PC-3 (cell line): ENCODE data around the gene RNF19B. TPM values are rescaled to one million over a fixed set of nuclear protein-coding genes. Genes with fewer than 3 reads are reported as not detected.

Experiments used
- ATAC-seq: fragments of 200-7000 bp; cut with Tn5 transposase; 2 replicates; pipeline ENCODE4 v1.9.1; 2020; ENCODE audit warnings: mild to moderate bottlenecking, moderate library complexity
- BruUV-seq: library from RNA; stranded (reverse); fragments of 400-500 nt; replicated peaks from 2 replicates; lab custom pipeline; 2021; lab: Mats Ljungman, UMichigan
- CTCF ChIA-PET: fragments of 300-600 bp; sonication (Branson Sonifier 250); formaldehyde crosslinking; loops from one replicate; lab custom pipeline; 2022; ENCODE audit warnings: antibody characterized with exemption; lab: Charles Lee
- POLR2A ChIA-PET: fragments of 300-600 bp; sonication (Branson Sonifier 250); formaldehyde crosslinking; loops from one replicate; lab custom pipeline; 2022; ENCODE audit warnings: antibody characterized with exemption; ENCODE audit not compliant: unreplicated experiment; lab: Charles Lee
- DNase-seq: peaks from one replicate; pipeline ENCODE4 v3.0.0-alpha.2; 2015
- H2AFZ ChIP-seq: fragments of 300-600 bp; sonication (generic); 2 replicates; pipeline ENCODE4 v1.6.0; 2016; ENCODE audit warnings: antibody characterized with exemption, low read length
- H3F3A ChIP-seq: fragments of 300-600 bp; sonication (generic); one replicate; pipeline ENCODE4 v1.6.0; 2017; ENCODE audit warnings: antibody characterized with exemption, low read length, control low read depth, mild to moderate bottlenecking; ENCODE audit not compliant: unreplicated experiment
- H3K27ac ChIP-seq: fragments of 300-600 bp; sonication (generic); 2 replicates; pipeline ENCODE4 v1.5.1; 2016; ENCODE audit warnings: mild to moderate bottlenecking, low read length
- H3K27me3 ChIP-seq: fragments of 300-600 bp; sonication (generic); 2 replicates; pipeline ENCODE4 v1.6.1; 2016; ENCODE audit warnings: low read length, mixed read lengths
- H3K36me3 ChIP-seq: fragments of 300-600 bp; sonication (generic); 2 replicates; pipeline ENCODE4 v1.6.1; 2016; ENCODE audit warnings: low read depth, mixed run types, low read length, mixed read lengths
- H3K4me1 ChIP-seq: fragments of 300-600 bp; sonication (generic); 2 replicates; pipeline ENCODE4 v1.5.1; 2016; ENCODE audit warnings: low read length; ENCODE audit not compliant: insufficient read depth
- H3K4me2 ChIP-seq: fragments of 300-600 bp; sonication (generic); 2 replicates; pipeline ENCODE4 v1.6.0; 2016; ENCODE audit warnings: low read length
- H3K4me3 ChIP-seq: fragments of 300-600 bp; sonication (generic); 2 replicates; pipeline ENCODE4 v1.5.1; 2016; ENCODE audit warnings: mild to moderate bottlenecking, low read length, mixed read lengths
- H3K79me2 ChIP-seq: fragments of 300-600 bp; sonication (generic); 2 replicates; pipeline ENCODE4 v1.6.1; 2017; ENCODE audit warnings: low read length, mixed read lengths
- H3K9ac ChIP-seq: fragments of 300-600 bp; sonication (generic); 2 replicates; pipeline ENCODE4 v1.6.0; 2016; ENCODE audit warnings: mild to moderate bottlenecking, low read length
- H3K9me2 ChIP-seq: fragments of 300-600 bp; sonication (generic); replicated peaks from 2 replicates; pipeline ENCODE4 v1.6.1; 2016; ENCODE audit warnings: mixed run types, low read length, mixed read lengths
- H3K9me3 ChIP-seq: fragments of 300-600 bp; sonication (generic); 2 replicates; pipeline ENCODE4 v1.6.1; 2016; ENCODE audit warnings: low read length, mixed read lengths
- H4K20me1 ChIP-seq: fragments of 300-600 bp; sonication (generic); 2 replicates; pipeline ENCODE4 v1.6.1; 2016; ENCODE audit warnings: low read length, mixed read lengths
- CTCF ChIP-seq: fragments of 300-600 bp; sonication (generic); conservative IDR thresholded peaks from 2 replicates; pipeline ENCODE4 v1.5.1; 2017; ENCODE audit warnings: antibody characterized with exemption, low read depth, mild to moderate bottlenecking, low read length
- EZH2 ChIP-seq: fragments of 300-600 bp; sonication (generic); IDR thresholded peaks from one replicate; pipeline ENCODE4 v1.6.1; 2017; ENCODE audit warnings: antibody characterized with exemption, mild to moderate bottlenecking, low read length; ENCODE audit not compliant: unreplicated experiment
- EZH2phosphoT487 ChIP-seq: fragments of 300-600 bp; sonication (generic); IDR thresholded peaks from 2 replicates; pipeline ENCODE4 v1.6.1; 2018; ENCODE audit warnings: mild to moderate bottlenecking, antibody characterized with exemption, low read length, borderline replicate concordance
- intact Hi-C: fragments of 100-400 bp; cut with micrococcal nuclease; formaldehyde crosslinking; loops from 2 replicates; pipeline ENCODE4 v1.9.0; 2023
- total RNA-seq: library from RNA; depleted of rRNA; stranded (reverse); fragments of >200 nt; gene quantifications from 2 replicates; pipeline ENCODE4 v1.2.3, GENCODE V29; 2014

The RNF19B gene
- total RNA-seq, 1 experiment from 2014 or later, result 17.9 TPM

GRCh38 chr1:32954168-32954567, 10.4 kb downstream of the RNF19B start:
- intact Hi-C loops, result loop anchor here (1.0 kb wide), 1 partner anchor 8 kb away; no protein-coding TSS in a partner anchor
- H3K4me1 ChIP-seq, result peaks cover 31% of the 10 kb centered on the region
- no peak overlapping the region for H2AFZ ChIP-seq
- ATAC-seq (peak; percentile 74), DNase-seq (peak; percentile 95)
- H3K9me3 ChIP-seq, result no peaks in the 10 kb centered on the region
- H3K4me2 ChIP-seq, result peak overlapping the region; percentile 40
- H3K9me2 ChIP-seq, result no peaks in the 10 kb centered on the region
- H3K27ac ChIP-seq, result peak overlapping the region; percentile 93
- no peak overlapping the region for H3K4me3 ChIP-seq
- POLR2A ChIA-PET, result interaction anchor here (0.6 to 1.0 kb wide), 4 partner anchors 11 to 38 kb away, joined by 3 to 4 read pairs (median 3); partner anchors contain the start of gene RNF19B
- TF ChIP-seq EZH2 (no peak), CTCF (no peak), EZH2phosphoT487 (no peak)
- CTCF ChIA-PET, result interaction anchor here (0.7 to 1.8 kb wide), 7 partner anchors 14 to 102 kb away, joined by 3 to 6 read pairs (median 3); no protein-coding TSS in a partner anchor
- H3K9ac ChIP-seq, result peak overlapping the region; percentile 66
- no peaks in the 10 kb centered on the region for H3K27me3 ChIP-seq
- H4K20me1 ChIP-seq, result 0 out of 2 replicates have a peak, but pooled peaks cover 3% of the 10 kb centered on the region
- H3F3A ChIP-seq, result peaks cover 11% of the 10 kb centered on the region
- no peaks in the 10 kb centered on the region for H3K36me3 ChIP-seq
- no TSS peak for BruUV-seq
- peaks cover 74% of the 10 kb centered on the region for H3K79me2 ChIP-seq

GRCh38 chr1:32953495-32953894, 11.1 kb downstream of the RNF19B start:
- BruUV-seq, result no TSS peak
- H3F3A ChIP-seq, result peaks cover 11% of the 10 kb centered on the region
- DNase-seq, result peak; percentile 91
- H3K4me2 ChIP-seq, result peak overlapping the region; percentile 63
- ChIA-PET POLR2A (interaction anchor here (0.6 to 0.9 kb wide), 4 partner anchors 11 to 136 kb away, joined by 4 to 11 read pairs (median 4); partner anchors contain the start of gene RNF19B), CTCF (interaction anchor here (0.6 to 1.3 kb wide), 8 partner anchors 12 to 102 kb away, joined by 3 to 7 read pairs (median 5); no protein-coding TSS in a partner anchor)
- peak overlapping the region; percentile 93 for H3K27ac ChIP-seq
- ATAC-seq, result peak; percentile 86
- peaks cover 67% of the 10 kb centered on the region for H3K79me2 ChIP-seq
- H3K9ac ChIP-seq, result peak overlapping the region; percentile 66
- peaks cover 38% of the 10 kb centered on the region for H3K4me1 ChIP-seq
- H4K20me1 ChIP-seq, result 0 out of 2 replicates have a peak, but pooled peaks cover 3% of the 10 kb centered on the region
- intact Hi-C loops, result loop anchor here (1.0 to 2.0 kb wide), 4 partner anchors 15 to 97 kb away; no protein-coding TSS in a partner anchor
- no peaks in the 10 kb centered on the region for H3K36me3 ChIP-seq
- H3K9me3 ChIP-seq, result no peaks in the 10 kb centered on the region
- H3K4me3 ChIP-seq, result peak overlapping the region; percentile 3; the same call in 1 of the 2 replicates
- no peak overlapping the region for H2AFZ ChIP-seq
- no peaks in the 10 kb centered on the region for H3K27me3 ChIP-seq
- TF ChIP-seq EZH2 (no peak), CTCF (no peak)
- no peaks in the 10 kb centered on the region for H3K9me2 ChIP-seq

- ChIA-PET POLR2A (interaction anchor here (0.5 kb wide), 2 partner anchors 14 to 35 kb away, joined by 3 to 7 read pairs; no protein-coding TSS in a partner anchor), CTCF (no interaction called here)
Observed at GRCh38 chr1:32949519-32949918, 15.1 kb downstream of the RNF19B start.

More at GRCh38 chr1:32949519-32949918, 15.1 kb downstream of the RNF19B start:
- TF ChIP-seq EZH2phosphoT487, result no peak
- TF ChIP-seq EZH2, result no peak
- no peaks in the 10 kb centered on the region for H3K9me2 ChIP-seq
- intact Hi-C loops, result loop anchor here (2.0 kb wide), 1 partner anchor 13 kb away; no protein-coding TSS in a partner anchor
- H3K9me3 ChIP-seq, result no peaks in the 10 kb centered on the region
- H2AFZ ChIP-seq, result no peak overlapping the region
- H4K20me1 ChIP-seq, result no peaks in the 10 kb centered on the region
- H3K4me3 ChIP-seq, result no peak overlapping the region
- peaks cover 5% of the 10 kb centered on the region for H3F3A ChIP-seq
- H3K9ac ChIP-seq, result peak overlapping the region; percentile 12; the same call in 1 of the 2 replicates
- no peaks in the 10 kb centered on the region for H3K27me3 ChIP-seq
- H3K36me3 ChIP-seq, result peaks cover 29% of the 10 kb centered on the region
- no peak for ATAC-seq
- DNase-seq, result no peak
- H3K4me2 ChIP-seq, result no peak overlapping the region
- peak overlapping the region; percentile 44 for H3K27ac ChIP-seq
- no TSS peak for BruUV-seq
- peaks cover 37% of the 10 kb centered on the region for H3K4me1 ChIP-seq
- H3K79me2 ChIP-seq, result peaks cover 30% of the 10 kb centered on the region
